ENCODE measurements around the gene TMEM163.

TMEM163 gene

GRCh38 chr2:134722728-134723127, 3.9 kb upstream of the TMEM163 start:
- DNase-seq = no peak

DNA sequence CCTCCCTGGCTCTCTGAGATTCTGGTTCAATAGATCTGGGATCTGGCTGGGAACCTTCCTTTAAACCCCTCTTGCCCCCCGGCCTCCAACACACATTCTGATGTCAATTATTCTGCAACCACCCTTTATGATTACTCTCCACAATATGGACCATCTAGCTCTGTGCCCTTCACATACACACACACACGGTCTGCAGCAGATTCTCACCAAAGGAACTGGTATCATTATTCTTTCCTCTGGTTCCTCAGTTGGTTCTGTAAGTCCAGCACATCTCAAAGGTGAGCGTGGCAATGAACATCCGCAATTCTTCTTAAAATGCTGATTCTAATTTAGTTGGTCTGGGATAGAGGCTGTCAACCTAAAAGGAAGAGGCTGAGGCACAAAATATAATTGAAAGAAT, 2.8 kb upstream of the TMEM163 start:
- DNase-seq = no peak

DNA sequence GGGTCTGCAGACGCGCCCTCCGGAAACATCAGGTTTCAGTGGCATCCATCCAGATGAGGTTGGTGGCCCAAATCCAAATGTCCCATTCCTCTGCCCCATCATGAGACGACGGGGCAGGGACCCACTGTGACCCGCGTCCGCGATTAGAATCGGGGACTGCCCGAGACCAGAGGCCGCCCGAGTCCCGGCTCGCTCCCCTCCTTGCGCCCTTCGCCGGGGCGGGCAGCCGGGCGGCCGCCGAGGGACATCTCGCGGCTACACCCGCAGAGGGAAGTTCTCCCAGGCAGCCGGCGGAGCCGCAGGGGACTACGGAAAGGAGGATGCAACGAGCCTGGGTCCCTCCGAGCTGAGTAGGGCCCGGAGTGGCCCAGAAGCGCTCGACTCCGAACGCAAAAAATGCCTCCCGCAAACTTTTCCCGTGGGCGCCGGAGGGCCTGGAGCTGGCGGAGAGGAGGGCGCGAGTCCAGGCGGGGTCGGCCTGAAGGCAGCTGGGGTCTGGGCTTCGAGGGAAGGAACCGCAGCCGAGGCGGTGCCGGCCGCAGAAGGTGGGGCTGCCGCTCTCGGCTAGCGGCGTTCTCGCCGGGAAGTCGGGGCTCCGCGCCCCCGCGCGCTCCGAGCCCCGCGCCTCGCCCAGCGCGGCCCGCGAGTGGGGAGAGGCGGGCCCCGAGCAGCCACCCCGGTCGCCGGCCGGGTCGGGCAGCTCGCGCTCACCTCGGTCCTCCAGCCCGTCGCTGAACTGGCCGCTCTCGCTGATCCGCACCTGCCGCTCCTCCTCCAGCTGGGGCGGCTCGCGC, 580 bp downstream of the TMEM163 start:
- DNase-seq = no peak

DNA sequence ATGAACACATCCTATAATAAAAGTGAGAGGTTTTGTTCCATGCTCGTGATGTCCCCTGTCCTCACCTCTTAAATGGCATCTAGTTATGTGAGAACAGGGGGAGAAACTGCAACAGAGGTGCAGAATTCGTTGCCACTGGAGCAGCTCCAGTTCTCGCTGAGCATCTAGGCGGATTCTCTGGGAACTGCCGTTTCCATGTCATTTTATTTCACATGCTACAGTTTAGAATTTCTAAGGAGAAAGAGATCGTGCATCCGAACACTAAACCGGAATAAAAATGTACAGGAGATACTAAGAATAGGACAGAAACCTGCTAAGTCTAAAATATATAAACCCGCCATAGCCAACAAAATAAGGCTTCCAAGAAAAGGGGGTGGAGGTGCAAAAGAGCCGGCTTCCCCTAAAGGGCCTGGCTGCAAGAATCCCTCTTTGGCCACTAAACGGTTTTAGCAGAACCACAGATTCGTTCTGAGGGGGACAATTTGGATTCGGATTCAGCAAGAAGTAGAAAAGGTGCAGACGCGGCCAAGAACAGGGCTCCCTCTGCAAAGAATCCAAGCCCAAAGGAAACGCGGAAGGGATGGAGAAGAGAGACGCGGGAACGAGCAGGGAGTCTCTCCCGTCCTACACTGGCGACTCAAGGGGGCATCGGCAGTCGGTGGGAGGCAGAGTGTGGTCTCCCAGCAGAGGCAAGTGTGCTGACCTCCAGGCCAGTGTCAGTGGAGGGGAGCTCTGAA, 1.3 kb downstream of the TMEM163 start:
- no peak for DNase-seq

DNA sequence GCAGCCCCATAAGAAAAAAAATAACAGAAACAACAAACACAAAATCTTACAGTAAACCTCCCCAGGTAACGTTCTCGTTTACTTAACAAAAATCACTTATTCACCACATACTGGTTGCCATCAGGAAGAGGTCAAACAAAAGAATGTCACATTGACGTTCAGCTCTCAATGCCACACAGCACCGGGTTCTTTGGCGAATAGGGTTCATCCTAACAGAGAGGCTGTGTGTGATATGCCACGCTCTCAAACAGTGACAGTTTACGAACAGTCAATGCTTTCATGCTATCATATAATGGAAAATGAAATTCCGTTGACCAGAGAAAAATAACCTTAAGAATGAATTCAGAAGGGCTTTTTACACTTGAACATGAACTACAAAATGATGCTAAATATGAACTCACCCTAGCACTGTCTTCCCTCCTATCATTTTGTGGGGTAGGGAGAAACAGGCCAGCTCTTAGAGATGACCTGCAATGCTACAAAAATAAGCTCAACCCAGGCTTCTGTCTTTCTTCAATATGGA, 2.0 kb downstream of the TMEM163 start:
- DNase-seq = no peak

- no peak for DNase-seq
Observed at GRCh38 chr2:134715932-134716643, 2.7 kb downstream of the TMEM163 start.

DNA sequence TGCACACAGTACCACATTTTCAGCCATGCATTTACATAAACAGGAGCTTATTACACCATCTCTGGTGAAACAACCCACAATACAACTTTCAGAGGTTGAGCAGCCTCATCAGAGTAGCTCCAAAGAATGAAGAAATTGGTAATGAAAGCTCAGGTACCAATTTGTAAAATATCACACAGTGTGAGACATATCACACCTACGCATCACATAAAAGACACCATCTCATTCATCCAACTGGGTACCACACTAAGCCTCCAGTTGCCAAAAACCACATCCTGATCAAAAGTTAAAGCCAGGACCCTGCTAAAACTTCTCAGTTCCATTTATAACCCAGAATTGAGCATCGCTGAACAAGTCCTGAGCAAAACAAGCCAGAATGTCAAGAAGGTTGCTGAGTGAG, 4.6 kb downstream of the TMEM163 start:
- no peak for DNase-seq

- no peak for DNase-seq
Observed at GRCh38 chr2:134713606-134714005, 5.2 kb downstream of the TMEM163 start.

GRCh38 chr2:134713176-134713575, 5.6 kb downstream of the TMEM163 start:
- no peak for DNase-seq

- no peak for DNase-seq
Observed at GRCh38 chr2:134712736-134713135, 6.1 kb downstream of the TMEM163 start.

GRCh38 chr2:134712299-134712698, 6.5 kb downstream of the TMEM163 start:
- DNase-seq = no peak

DNA sequence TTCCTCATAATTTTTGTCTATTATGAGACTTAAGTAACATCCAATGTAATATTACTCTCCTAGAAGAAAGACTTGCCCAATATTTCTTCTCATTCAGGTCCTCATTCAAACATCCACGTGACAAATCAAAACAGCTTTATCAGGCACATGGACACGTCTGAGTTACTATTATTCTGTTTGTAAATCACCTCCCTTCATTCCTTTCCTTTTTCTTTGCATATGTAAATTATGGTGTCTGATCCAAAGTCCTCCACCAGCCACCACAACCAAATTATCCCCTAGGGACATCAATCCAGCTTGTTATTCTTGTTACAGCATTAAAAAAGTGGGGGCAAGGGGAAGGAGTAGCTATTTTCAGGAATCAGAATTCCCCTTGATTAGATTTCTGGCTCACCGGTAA, 7.1 kb downstream of the TMEM163 start:
- no peak for DNase-seq

- DNase-seq = no peak
Observed at GRCh38 chr2:134707330-134707676, 11.5 kb downstream of the TMEM163 start.

DNA sequence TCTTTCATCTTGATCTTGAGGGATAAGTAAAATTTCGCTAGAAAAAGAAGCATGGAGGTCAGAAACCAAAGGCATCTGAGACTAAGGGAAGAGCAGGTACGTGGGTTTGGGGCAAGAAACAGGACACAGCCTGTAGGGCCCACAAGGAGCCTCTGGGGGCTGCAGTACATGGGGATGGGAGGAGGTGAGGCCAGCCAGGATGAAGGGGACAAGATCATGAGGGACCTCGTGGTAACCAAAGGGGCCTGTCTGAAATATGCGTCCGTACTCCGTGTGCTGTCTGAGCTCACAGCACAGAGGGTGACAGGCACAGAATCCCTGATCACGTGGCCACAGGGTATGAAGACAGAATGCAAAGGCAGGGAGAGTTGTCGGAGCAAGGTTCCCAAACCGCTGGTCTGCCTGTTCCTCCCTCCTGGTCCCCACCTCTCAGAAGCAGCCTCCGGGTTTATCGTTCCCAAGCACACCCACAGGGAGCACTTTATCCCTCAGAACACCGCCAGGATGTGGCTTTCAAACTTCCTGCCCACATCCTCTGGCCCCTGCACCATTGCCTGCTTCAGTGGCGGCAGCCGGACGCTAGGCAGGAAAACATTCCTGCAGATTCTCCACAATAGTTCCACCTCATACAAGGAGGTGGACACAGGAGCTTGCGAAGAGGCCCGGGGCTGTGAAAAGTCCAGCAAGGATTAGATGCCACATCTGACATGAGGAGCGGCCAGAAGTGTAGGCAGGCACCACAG, 12.0 kb downstream of the TMEM163 start:
- DNase-seq = no peak

GRCh38 chr2:134705861-134706586, 12.8 kb downstream of the TMEM163 start:
- no peak for DNase-seq

DNA sequence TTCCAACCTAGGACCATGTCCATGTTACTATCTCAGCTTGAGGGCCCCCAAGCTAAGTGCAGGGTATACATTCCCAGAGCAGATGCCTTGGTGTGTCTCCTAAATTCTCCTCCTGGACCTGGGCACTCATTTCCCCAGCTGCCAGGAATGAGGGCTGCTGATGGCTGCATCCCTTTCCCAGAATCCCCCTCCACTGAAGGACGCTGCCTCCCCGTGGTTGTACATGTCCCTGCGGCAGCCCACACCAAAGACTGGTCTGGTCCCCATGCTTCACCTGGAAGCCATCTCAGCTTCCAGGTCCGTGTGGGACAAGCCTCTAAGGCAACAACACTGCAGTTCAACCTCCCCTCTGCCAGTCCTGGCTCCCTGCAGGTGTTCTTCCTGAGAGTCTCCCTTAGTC, 14.6 kb downstream of the TMEM163 start:
- DNase-seq = no peak

DNA sequence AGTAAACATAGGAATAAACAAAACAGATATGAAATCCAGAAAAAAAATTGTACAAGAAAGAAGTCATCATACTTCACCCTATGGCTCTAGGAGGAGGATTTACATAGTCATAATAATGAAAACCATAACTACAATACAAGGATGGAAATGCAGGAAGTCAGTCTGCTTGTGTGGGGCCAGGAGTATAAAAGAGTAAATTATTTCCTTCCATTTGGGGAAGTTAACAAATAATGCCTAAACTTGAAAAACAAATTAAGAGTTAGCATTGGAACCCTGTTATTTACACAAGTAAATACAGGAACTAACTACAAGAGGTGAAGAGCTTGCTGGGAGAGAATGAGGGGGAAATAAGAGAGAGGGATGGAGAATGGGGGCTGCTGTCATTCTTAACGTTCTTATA, 15.4 kb downstream of the TMEM163 start:
- no peak for DNase-seq

DNA sequence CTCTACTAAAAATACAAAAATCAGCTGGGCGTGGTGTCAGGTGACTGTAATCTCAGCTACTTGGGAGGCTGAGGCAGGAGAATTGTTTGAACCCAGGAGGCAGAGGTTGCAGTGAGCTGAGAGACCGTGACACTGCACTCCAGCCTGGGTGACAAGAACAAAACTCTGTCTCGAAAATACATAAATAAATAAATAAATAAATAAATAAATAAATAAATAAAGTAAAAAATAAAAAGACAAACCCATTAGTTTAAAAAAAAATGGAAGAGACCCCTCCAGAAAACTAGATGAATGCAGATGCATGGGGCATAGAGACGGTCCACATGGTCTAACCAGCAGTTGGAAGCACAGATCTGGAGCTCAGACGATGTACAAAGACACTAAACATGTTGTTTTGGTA, 18.1 kb downstream of the TMEM163 start:
- DNase-seq = no peak

DNA sequence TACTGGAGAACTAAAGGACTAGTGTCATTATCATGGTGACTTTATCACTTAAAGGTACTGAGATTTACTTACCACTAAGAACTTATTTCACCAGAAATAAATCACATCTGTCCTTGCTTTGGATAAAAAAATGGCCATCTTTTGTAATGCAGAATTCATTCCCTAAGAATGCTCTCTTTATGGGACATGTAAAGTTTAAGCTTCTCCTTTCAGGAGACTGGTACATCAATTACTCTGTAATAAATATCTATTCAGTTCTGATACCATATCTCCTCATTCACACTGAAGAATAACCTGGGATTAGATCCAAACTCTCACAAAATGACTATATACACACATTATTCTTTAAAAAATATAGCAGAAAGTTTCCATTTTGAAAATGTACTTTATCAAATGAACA, 24.4 kb downstream of the TMEM163 start:
- DNase-seq = no peak

DNA sequence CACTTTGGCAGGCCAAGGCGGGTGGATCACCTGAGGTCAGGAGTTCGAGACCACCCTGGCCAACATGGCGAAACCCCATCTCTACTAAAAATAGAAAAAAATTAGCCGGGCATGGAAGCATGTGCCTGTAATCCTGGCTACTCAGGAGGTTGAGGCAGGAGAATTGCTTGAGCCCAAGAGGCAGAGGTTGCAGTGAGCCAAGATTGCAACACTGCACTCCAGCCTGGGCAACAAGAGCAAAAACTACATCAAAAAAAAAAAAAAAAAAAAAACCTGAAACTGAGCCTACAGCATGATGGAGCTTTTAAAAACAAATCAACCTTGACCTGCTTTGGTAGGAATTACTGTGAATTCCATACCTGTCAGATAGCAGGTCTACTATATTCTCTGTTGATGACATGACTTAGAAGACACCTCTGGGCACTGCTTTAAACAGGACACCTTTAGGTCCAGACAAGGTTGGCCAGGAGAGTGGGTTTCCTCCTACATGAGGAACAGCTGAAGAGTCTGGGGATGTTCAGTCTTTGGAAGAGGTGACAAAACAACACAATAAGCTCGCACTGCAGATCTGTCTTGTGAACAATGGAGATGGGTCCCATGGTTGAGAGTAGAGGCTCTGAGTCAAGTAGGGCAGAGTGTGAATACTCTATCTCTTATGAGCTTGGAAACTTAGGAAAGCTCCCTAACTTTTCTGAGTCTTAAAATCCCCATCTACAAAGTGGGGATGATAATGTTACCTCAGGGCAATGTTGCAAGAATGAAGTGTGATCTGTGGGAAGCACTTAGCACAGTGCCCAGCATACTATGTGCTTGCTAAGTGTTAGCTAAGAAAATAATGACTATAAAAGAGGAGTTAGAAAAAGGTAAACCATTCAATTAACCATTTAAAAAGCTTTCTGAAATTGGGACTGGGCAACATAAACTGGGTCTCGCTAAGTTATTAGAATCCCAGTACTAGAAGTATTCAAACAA, 25.2 kb downstream of the TMEM163 start:
- DNase-seq = no peak

DNA sequence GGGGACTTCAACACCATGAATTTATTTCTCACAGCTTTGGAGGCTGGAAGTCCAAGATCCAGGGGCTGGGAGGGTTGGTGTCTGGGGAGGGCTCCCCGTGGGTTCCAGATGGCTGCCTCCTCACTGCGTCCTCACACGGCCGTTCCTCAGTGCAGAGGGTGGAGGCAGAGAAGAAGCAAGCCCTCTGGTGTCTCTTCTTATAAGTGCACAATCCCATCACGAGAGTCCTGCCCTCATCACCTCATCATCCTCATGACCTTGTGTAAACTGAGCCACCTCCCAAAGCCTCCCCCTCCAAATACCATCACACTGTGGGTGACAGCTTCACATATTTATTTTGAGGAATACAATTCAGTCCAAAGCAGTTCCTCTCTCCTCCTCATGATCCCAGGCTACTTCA, 26.3 kb downstream of the TMEM163 start:
- DNase-seq = no peak
